GM12878 (cell line): Measurements from ENCODE around the gene FAM81A. TPM values are rescaled to one million over a fixed set of nuclear protein-coding genes. Genes with fewer than 3 reads are reported as not detected.
"Not testable (repeated sequence)": the region's sequence is repeated elsewhere in the genome, so short reads cannot be mapped to it uniquely, and the experiment has no call there.

Experiments
- ATAC-seq: fragments of 200-7000 bp; cut with Tn5 transposase; 3 replicates; pipeline ENCODE4 v1.9.1; 2020; ENCODE audit warnings: mild to moderate bottlenecking, moderate library complexity
- BruUV-seq: library from RNA; stranded (reverse); fragments of 400-500 nt; replicated peaks from 2 replicates; lab custom pipeline; 2021; lab: Mats Ljungman, UMichigan
- CTCF ChIA-PET: fragments of 300-600 bp; sonication (Branson Sonifier 250); formaldehyde crosslinking; extraction: SDS; loops from one replicate; lab custom pipeline; 2021; ENCODE audit warnings: inconsistent platforms; lab: Yijun Ruan, JAX
- POLR2A ChIA-PET: fragments of 350-600 bp; formaldehyde crosslinking; extraction: SDS; loops from one replicate; lab custom pipeline; 2021; ENCODE audit warnings: inconsistent platforms; lab: Charles Lee
- RAD21 ChIA-PET: fragments of 300-600 bp; sonication (Branson Sonifier 250); formaldehyde crosslinking; loops from one replicate; lab custom pipeline; 2023; ENCODE audit warnings: antibody characterized with exemption; ENCODE audit not compliant: unreplicated experiment; lab: Charles Lee
- SMC1A ChIA-PET: fragments of 300-600 bp; sonication (Branson Sonifier 250); formaldehyde crosslinking; loops from one replicate; lab custom pipeline; 2023; ENCODE audit not compliant: unreplicated experiment, uncharacterized antibody; lab: Charles Lee
- DNase-seq: peaks from one replicate; pipeline ENCODE4 v3.0.0-alpha.2; 2011; ENCODE audit warnings: low read depth, low spot score
- FAIRE-seq: peaks from 3 replicates; lab custom pipeline; 2011; peaks lifted over from hg19 to GRCh38; lab: Jason Lieb, UNC
- H2AFZ ChIP-seq: 2 replicates; pipeline ENCODE4 v1.6.0; 2011; ENCODE audit warnings: low read depth, low read length, control low read depth; ENCODE audit not compliant: control insufficient read depth
- H3K27ac ChIP-seq: 2 replicates; pipeline ENCODE4 v1.5.1; 2011; ENCODE audit warnings: control low read depth; ENCODE audit not compliant: control insufficient read depth, insufficient read depth
- H3K27me3 ChIP-seq, 2 experiments: replicated peaks in 1 of 2; 2 replicates each; pipeline versions ENCODE4 v1.6.0 to v1.6.1; 2011; ENCODE audit warnings: low read length in 1 of 2; ENCODE audit not compliant: control insufficient read depth in 2 of 2, insufficient read depth in 2 of 2
- H3K36me3 ChIP-seq, 2 experiments: 2 replicates each; pipeline ENCODE4 v1.5.1; 2011; ENCODE audit warnings: low read length in 1 of 2; ENCODE audit not compliant: control insufficient read depth in 2 of 2, insufficient read depth in 2 of 2
- H3K4me1 ChIP-seq: 2 replicates; pipeline ENCODE4 v1.6.1; 2011; ENCODE audit warnings: mild to moderate bottlenecking, low read length, moderate library complexity, mixed read lengths; ENCODE audit not compliant: control insufficient read depth, insufficient read depth
- H3K4me2 ChIP-seq: 2 replicates; pipeline ENCODE4 v1.6.0; 2011; ENCODE audit warnings: control low read depth; ENCODE audit not compliant: control insufficient read depth, insufficient read depth
- H3K4me3 ChIP-seq: fragments of 200-600 bp; sonication (generic); 2 replicates; pipeline ENCODE4 v1.5.1; 2016
- H3K79me2 ChIP-seq: 2 replicates; pipeline ENCODE4 v1.6.0; 2011; ENCODE audit warnings: low read length; ENCODE audit not compliant: control insufficient read depth, insufficient read depth
- H3K9ac ChIP-seq: 2 replicates; pipeline ENCODE4 v1.8.0; 2011; ENCODE audit warnings: low read length, control low read depth, mixed read lengths; ENCODE audit not compliant: control insufficient read depth, insufficient read depth
- H3K9me3 ChIP-seq: replicated peaks from 3 replicates; pipeline ENCODE4 v1.5.1; 2011; ENCODE audit warnings: mild to moderate bottlenecking, low read length; ENCODE audit not compliant: control insufficient read depth, insufficient read depth
- H4K20me1 ChIP-seq: 2 replicates; pipeline ENCODE4 v1.6.0; 2011; ENCODE audit not compliant: control insufficient read depth, insufficient read depth
- FOXM1 ChIP-seq: IDR thresholded peaks from 2 replicates; pipeline ENCODE4 v1.6.1; 2012; ENCODE audit warnings: low read depth, mild to moderate bottlenecking, inconsistent platforms, low read length, moderate library complexity
- NR2C2 ChIP-seq: IDR thresholded peaks from 2 replicates; pipeline ENCODE4 v1.6.1; 2011; ENCODE audit warnings: borderline replicate concordance, low read depth; ENCODE audit not compliant: control insufficient read depth, insufficient read length
- TBL1XR1 ChIP-seq: IDR thresholded peaks from 2 replicates; pipeline ENCODE4 v1.6.1; 2012; ENCODE audit warnings: low read depth, low read length, improper control_type of control experiment
- TCF12 ChIP-seq: IDR thresholded peaks from 2 replicates; pipeline ENCODE4 v1.6.1; 2011; ENCODE audit warnings: low read depth, mild to moderate bottlenecking, low read length
- ZZZ3 ChIP-seq: IDR thresholded peaks from 2 replicates; pipeline ENCODE4 v1.6.1; 2011; ENCODE audit warnings: low read depth; ENCODE audit not compliant: control insufficient read depth, insufficient read length
- in situ Hi-C: fragments of 300-500 bp; cut with MboI; formaldehyde crosslinking; loops from 9 replicates; pipeline ENCODE4 v1.14.3; 2018; ENCODE audit warnings: mixed read lengths
- intact Hi-C: fragments of 100-400 bp; cut with micrococcal nuclease; formaldehyde crosslinking; loops from one replicate; pipeline ENCODE4 v1.14.2; 2022; ENCODE audit not compliant: unreplicated experiment
- polyA plus RNA-seq, 11 experiments: library from polyadenylated mRNA; depleted of rRNA in 4 of 11; unstranded in 6 of 11; stranded (reverse) in 5 of 11; fragments of >200 nt; fragmentation: Nextera tagmentation in 4 of 11; fragmentation: Illumina TruSeq in 1 of 11; extraction: Ambion mirVana in 4 of 11; extraction: Trizol in 1 of 11; gene quantifications; 1 replicate in 1 of 11; 2 replicates in 10 of 11; pipeline versions ENCODE4 v1.2.1 to v1.2.3, GENCODE V29; 2011 to 2016; ENCODE audit warnings: inconsistent platforms in 2 of 11, missing spikeins in 2 of 11, low read depth in 1 of 11
- total RNA-seq, 4 experiments: library from RNA; depleted of rRNA in 3 of 4; stranded (reverse); fragments of >200 nt in 3 of 4; fragmentation: Illumina TruSeq in 1 of 4; extraction: Trizol in 1 of 4; gene quantifications; 2 replicates each; pipeline versions ENCODE4 v1.2.1 to v1.2.3, GENCODE V29; 2013 to 2021
- TF ChIP-seq, protein P1 (sequence below), 3 experiments: IDR thresholded peaks in 2 of 3; conservative IDR thresholded peaks in 1 of 3; 2 replicates each; pipeline ENCODE4 v1.5.1; 2011; ENCODE audit warnings: low read depth in 3 of 3, low read length in 3 of 3, mild to moderate bottlenecking in 3 of 3, control low read depth in 2 of 3, moderate library complexity in 2 of 3, inconsistent platforms in 1 of 3, mixed read lengths in 1 of 3; ENCODE audit not compliant: control insufficient read depth in 2 of 3, insufficient read depth in 1 of 3; ENCODE audit errors: extremely low read depth in 1 of 3
- TF ChIP-seq, protein P2 (sequence below): fragments of 450-650 bp; IDR thresholded peaks from 2 replicates; pipeline ENCODE4 v1.6.1; 2017; ENCODE audit warnings: antibody characterized with exemption, mild to moderate bottlenecking, moderate library complexity
- TF ChIP-seq, protein P3 (sequence below): fragments of 450-650 bp; IDR thresholded peaks from 2 replicates; pipeline ENCODE4 v1.6.1; 2017; ENCODE audit warnings: mild to moderate bottlenecking
- TF ChIP-seq, protein P4 (sequence below): fragments of 450-650 bp; IDR thresholded peaks from 2 replicates; pipeline ENCODE4 v1.6.1; 2018; ENCODE audit warnings: mild to moderate bottlenecking, low read depth, moderate library complexity; ENCODE audit not compliant: partially characterized antibody
- TF ChIP-seq, protein P5 (sequence below): fragments of 450-650 bp; IDR thresholded peaks from 2 replicates; pipeline ENCODE4 v1.6.1; 2017; ENCODE audit warnings: mild to moderate bottlenecking, low read depth, inconsistent platforms; ENCODE audit not compliant: poor library complexity, severe bottlenecking

Gene FAM81A
- total and polyA plus RNA-seq, 10 of the 15 experiments (the other 5 are each of a cell fraction or from before 2014, with no cell fraction given): 0.18 to 34.5 (median 16.2) TPM

DNA sequence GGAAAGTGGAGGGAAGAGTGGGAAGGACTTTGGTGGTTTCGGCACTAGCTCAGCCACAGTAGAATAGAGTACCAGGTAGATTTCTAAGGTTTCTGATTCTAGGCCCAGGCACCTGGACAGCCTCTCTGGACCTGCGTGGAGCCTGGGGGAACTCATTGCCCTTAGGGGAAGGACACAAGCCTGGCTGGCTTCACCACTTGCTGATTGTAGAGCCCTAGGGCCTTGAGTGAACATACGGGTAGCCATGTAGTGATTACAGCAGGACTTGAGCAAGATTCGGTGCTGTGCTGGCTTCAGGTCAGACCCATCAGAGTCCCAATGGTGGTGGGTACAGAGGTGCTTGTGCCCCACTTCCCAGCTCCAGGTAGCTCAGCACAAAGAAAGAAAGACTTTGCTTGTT, 47.0 kb downstream of the FAM81A start (continued):
- TF ChIP-seq, protein P1, sequence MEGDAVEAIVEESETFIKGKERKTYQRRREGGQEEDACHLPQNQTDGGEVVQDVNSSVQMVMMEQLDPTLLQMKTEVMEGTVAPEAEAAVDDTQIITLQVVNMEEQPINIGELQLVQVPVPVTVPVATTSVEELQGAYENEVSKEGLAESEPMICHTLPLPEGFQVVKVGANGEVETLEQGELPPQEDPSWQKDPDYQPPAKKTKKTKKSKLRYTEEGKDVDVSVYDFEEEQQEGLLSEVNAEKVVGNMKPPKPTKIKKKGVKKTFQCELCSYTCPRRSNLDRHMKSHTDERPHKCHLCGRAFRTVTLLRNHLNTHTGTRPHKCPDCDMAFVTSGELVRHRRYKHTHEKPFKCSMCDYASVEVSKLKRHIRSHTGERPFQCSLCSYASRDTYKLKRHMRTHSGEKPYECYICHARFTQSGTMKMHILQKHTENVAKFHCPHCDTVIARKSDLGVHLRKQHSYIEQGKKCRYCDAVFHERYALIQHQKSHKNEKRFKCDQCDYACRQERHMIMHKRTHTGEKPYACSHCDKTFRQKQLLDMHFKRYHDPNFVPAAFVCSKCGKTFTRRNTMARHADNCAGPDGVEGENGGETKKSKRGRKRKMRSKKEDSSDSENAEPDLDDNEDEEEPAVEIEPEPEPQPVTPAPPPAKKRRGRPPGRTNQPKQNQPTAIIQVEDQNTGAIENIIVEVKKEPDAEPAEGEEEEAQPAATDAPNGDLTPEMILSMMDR (IDR thresholded peaks at IDR 0.05 in 2 of 3, conservative IDR thresholded peaks at IDR 0.05 in 1 of 3; ENCODE audit: control insufficient read depth in 2 of 3, extremely low read depth in 1 of 3, insufficient read depth in 1 of 3, low read depth in 3 of 3, low read length in 3 of 3): no peak
- TF ChIP-seq NR2C2 (no peak), TCF12 (no peak), ZZZ3 (no peak), FOXM1 (no peak), TBL1XR1 (no peak)
- TF ChIP-seq, protein P2, sequence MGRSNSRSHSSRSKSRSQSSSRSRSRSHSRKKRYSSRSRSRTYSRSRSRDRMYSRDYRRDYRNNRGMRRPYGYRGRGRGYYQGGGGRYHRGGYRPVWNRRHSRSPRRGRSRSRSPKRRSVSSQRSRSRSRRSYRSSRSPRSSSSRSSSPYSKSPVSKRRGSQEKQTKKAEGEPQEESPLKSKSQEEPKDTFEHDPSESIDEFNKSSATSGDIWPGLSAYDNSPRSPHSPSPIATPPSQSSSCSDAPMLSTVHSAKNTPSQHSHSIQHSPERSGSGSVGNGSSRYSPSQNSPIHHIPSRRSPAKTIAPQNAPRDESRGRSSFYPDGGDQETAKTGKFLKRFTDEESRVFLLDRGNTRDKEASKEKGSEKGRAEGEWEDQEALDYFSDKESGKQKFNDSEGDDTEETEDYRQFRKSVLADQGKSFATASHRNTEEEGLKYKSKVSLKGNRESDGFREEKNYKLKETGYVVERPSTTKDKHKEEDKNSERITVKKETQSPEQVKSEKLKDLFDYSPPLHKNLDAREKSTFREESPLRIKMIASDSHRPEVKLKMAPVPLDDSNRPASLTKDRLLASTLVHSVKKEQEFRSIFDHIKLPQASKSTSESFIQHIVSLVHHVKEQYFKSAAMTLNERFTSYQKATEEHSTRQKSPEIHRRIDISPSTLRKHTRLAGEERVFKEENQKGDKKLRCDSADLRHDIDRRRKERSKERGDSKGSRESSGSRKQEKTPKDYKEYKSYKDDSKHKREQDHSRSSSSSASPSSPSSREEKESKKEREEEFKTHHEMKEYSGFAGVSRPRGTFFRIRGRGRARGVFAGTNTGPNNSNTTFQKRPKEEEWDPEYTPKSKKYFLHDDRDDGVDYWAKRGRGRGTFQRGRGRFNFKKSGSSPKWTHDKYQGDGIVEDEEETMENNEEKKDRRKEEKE: no peak
- TF ChIP-seq, protein P3, sequence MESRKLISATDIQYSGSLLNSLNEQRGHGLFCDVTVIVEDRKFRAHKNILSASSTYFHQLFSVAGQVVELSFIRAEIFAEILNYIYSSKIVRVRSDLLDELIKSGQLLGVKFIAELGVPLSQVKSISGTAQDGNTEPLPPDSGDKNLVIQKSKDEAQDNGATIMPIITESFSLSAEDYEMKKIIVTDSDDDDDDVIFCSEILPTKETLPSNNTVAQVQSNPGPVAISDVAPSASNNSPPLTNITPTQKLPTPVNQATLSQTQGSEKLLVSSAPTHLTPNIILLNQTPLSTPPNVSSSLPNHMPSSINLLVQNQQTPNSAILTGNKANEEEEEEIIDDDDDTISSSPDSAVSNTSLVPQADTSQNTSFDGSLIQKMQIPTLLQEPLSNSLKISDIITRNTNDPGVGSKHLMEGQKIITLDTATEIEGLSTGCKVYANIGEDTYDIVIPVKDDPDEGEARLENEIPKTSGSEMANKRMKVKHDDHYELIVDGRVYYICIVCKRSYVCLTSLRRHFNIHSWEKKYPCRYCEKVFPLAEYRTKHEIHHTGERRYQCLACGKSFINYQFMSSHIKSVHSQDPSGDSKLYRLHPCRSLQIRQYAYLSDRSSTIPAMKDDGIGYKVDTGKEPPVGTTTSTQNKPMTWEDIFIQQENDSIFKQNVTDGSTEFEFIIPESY: no peak
- TF ChIP-seq, protein P4, sequence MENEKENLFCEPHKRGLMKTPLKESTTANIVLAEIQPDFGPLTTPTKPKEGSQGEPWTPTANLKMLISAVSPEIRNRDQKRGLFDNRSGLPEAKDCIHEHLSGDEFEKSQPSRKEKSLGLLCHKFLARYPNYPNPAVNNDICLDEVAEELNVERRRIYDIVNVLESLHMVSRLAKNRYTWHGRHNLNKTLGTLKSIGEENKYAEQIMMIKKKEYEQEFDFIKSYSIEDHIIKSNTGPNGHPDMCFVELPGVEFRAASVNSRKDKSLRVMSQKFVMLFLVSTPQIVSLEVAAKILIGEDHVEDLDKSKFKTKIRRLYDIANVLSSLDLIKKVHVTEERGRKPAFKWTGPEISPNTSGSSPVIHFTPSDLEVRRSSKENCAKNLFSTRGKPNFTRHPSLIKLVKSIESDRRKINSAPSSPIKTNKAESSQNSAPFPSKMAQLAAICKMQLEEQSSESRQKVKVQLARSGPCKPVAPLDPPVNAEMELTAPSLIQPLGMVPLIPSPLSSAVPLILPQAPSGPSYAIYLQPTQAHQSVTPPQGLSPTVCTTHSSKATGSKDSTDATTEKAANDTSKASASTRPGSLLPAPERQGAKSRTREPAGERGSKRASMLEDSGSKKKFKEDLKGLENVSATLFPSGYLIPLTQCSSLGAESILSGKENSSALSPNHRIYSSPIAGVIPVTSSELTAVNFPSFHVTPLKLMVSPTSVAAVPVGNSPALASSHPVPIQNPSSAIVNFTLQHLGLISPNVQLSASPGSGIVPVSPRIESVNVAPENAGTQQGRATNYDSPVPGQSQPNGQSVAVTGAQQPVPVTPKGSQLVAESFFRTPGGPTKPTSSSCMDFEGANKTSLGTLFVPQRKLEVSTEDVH: no peak
- TF ChIP-seq, protein P5, sequence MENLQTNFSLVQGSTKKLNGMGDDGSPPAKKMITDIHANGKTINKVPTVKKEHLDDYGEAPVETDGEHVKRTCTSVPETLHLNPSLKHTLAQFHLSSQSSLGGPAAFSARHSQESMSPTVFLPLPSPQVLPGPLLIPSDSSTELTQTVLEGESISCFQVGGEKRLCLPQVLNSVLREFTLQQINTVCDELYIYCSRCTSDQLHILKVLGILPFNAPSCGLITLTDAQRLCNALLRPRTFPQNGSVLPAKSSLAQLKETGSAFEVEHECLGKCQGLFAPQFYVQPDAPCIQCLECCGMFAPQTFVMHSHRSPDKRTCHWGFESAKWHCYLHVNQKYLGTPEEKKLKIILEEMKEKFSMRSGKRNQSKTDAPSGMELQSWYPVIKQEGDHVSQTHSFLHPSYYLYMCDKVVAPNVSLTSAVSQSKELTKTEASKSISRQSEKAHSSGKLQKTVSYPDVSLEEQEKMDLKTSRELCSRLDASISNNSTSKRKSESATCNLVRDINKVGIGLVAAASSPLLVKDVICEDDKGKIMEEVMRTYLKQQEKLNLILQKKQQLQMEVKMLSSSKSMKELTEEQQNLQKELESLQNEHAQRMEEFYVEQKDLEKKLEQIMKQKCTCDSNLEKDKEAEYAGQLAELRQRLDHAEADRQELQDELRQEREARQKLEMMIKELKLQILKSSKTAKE: no peak
- TF ChIP-seq, all 136 proteins: peak for 0

DNA sequence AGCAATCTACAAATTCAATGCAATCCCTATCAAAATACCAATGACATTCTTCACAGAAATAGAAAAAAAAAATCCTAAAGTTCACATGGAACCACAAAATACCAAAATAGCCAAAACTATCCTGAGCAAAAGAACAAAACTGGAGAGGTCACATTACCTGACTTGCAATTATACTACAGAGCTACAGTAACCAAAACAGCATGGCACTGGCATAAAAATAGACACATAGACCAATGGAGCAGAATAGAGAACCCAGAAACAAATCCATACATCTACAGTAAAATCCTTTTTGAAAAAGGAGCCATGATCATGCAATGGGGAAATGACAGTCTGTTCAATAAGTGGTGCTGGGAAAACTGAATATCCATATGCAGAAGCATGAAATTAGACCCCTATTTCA, 51.5 kb downstream of the FAM81A start:
- H3K27ac ChIP-seq, H3K36me3 ChIP-seq, H3K4me2 ChIP-seq, intact Hi-C loops, BruUV-seq, H3K27me3 ChIP-seq, H3K4me3 ChIP-seq, FAIRE-seq, ATAC-seq, H3K4me1 ChIP-seq, H3K9ac ChIP-seq, H4K20me1 ChIP-seq, POLR2A ChIA-PET, H2AFZ ChIP-seq, DNase-seq, H3K79me2 ChIP-seq, in situ Hi-C loops, H3K9me3 ChIP-seq: not testable (repeated sequence)
- ChIA-PET RAD21 (interaction anchor here (1.1 to 1.9 kb wide), 2 partner anchors 40 to 77 kb away, joined by 4 to 5 read pairs; no protein-coding TSS in a partner anchor), SMC1A (interaction anchor here (2.1 kb wide), 1 partner anchor 112 kb away, joined by 4 read pairs; no protein-coding TSS in a partner anchor), CTCF (interaction anchor here (0.7 kb wide), 1 partner anchor 510 kb away, joined by 4 read pairs; no protein-coding TSS in a partner anchor)
